ENCODE results near the gene RAX2.

RAX2 gene

GRCh38 chr19:3719868-3720267, 52.2 kb downstream of the RAX2 start:
- H4K20me1 ChIP-seq (ENCODE audit: insufficient read depth, low read length, poor library complexity, severe bottlenecking), result no peaks in the 10 kb centered on the region
- H3K79me2 ChIP-seq (ENCODE audit: insufficient read depth, low read length), result no peaks in the 10 kb centered on the region
- H3F3A ChIP-seq (ENCODE audit: low read depth), result no peaks in the 10 kb centered on the region
- TF ChIP-seq CTCF (conservative IDR thresholded peaks at IDR 0.05; ENCODE audit: low read length) (no peak), EZH2phosphoT487 (IDR thresholded peaks at IDR 0.05; ENCODE audit: borderline replicate concordance) (no peak)
- no peak overlapping the region for H3K9ac ChIP-seq (ENCODE audit: low read depth, low read length, poor library complexity, severe bottlenecking)
- no peak overlapping the region for H3K4me3 ChIP-seq (ENCODE audit: low read length, poor library complexity, severe bottlenecking)
- no peaks in the 10 kb centered on the region for H3K36me3 ChIP-seq (ENCODE audit: insufficient read depth, low read length)
- H3K4me1 ChIP-seq (ENCODE audit: insufficient read depth, low read length, poor library complexity, severe bottlenecking), result peaks cover 9% of the 10 kb centered on the region
- no peaks in the 10 kb centered on the region for H3K27me3 ChIP-seq (ENCODE audit: insufficient read depth, low read length, poor library complexity, severe bottlenecking)
- H2AFZ ChIP-seq (ENCODE audit: low read length), result no peak overlapping the region
- H3K9me2 ChIP-seq (replicated peaks; ENCODE audit: low read depth, low read length), result no peaks in the 10 kb centered on the region
- H3K9me3 ChIP-seq (ENCODE audit: insufficient read depth, low read depth, low read length), result no peaks in the 10 kb centered on the region
- H3K4me2 ChIP-seq (ENCODE audit: low read depth, low read length, poor library complexity, severe bottlenecking), result no peak overlapping the region

Measured in Loucy (cell line).